SK-N-SH treated with all-trans-retinoic acid at 6 μM for 48 hours (cell line): ENCODE data around the gene CPNE5.

Experiments used
- ATAC-seq: fragments of 200-7000 bp; cut with Tn5 transposase; 3 replicates; pipeline ENCODE4 v1.9.1; 2020; ENCODE audit warnings: mild to moderate bottlenecking, moderate library complexity
- ARNTL ChIP-seq: fragments of 450-650 bp; formaldehyde crosslinking; IDR thresholded peaks from 2 replicates; pipeline ENCODE4 v1.5.0; 2020; ENCODE audit warnings: low read depth, mild to moderate bottlenecking, moderate library complexity, borderline replicate concordance
- BACH2 ChIP-seq: fragments of 250-450 bp; sonication (Bioruptor Pico); IDR thresholded peaks from 2 replicates; pipeline ENCODE4 v1.9.0; 2021; ENCODE audit warnings: mild to moderate bottlenecking, borderline replicate concordance
- CSDC2 ChIP-seq: fragments of 250-450 bp; sonication (Bioruptor Pico); IDR thresholded peaks from 2 replicates; pipeline ENCODE4 v1.5.0; 2020; ENCODE audit warnings: mild to moderate bottlenecking, moderate library complexity
- ESRRG ChIP-seq: fragments of 250-450 bp; sonication (Bioruptor Pico); IDR thresholded peaks from 2 replicates; pipeline ENCODE4 v1.6.1; 2021; ENCODE audit warnings: mild to moderate bottlenecking
- GLIS3 ChIP-seq: fragments of 250-450 bp; sonication (Bioruptor Pico); IDR thresholded peaks from 2 replicates; pipeline ENCODE4 v1.5.0; 2020; ENCODE audit warnings: mild to moderate bottlenecking, moderate library complexity
- ISL1 ChIP-seq: fragments of 250-450 bp; sonication (Bioruptor Pico); IDR thresholded peaks from 2 replicates; pipeline ENCODE4 v2.1.2; 2022; ENCODE audit warnings: mild to moderate bottlenecking, moderate library complexity
- OSR1 ChIP-seq: fragments of 250-450 bp; sonication (Bioruptor Pico); IDR thresholded peaks from 2 replicates; pipeline ENCODE4 v1.8.0; 2022; ENCODE audit warnings: moderate library complexity, mild to moderate bottlenecking, inconsistent platforms
- POU6F1 ChIP-seq: fragments of 250-450 bp; sonication (Bioruptor Pico); IDR thresholded peaks from 2 replicates; pipeline ENCODE4 v1.8.0; 2021; ENCODE audit warnings: low read depth, mild to moderate bottlenecking, moderate library complexity, borderline replicate concordance
- PPARA ChIP-seq: fragments of 250-450 bp; sonication (Bioruptor Pico); IDR thresholded peaks from 2 replicates; pipeline ENCODE4 v1.5.0; 2020; ENCODE audit warnings: mild to moderate bottlenecking, borderline replicate concordance
- RARB ChIP-seq: fragments of 250-450 bp; sonication (Bioruptor Pico); IDR thresholded peaks from 2 replicates; pipeline ENCODE4 v1.8.0; 2021; ENCODE audit warnings: mild to moderate bottlenecking, moderate library complexity
- TCF4 ChIP-seq: fragments of 250-450 bp; sonication (Bioruptor Pico); IDR thresholded peaks from 2 replicates; pipeline ENCODE4 v1.8.0; 2021; ENCODE audit warnings: mild to moderate bottlenecking, moderate library complexity, borderline replicate concordance
- TOX ChIP-seq: fragments of 250-450 bp; sonication (Bioruptor Pico); IDR thresholded peaks from 2 replicates; pipeline ENCODE4 v1.8.0; 2021; ENCODE audit warnings: mild to moderate bottlenecking, moderate library complexity, borderline replicate concordance
- TSHZ2 ChIP-seq: fragments of 250-450 bp; sonication (Bioruptor Pico); IDR thresholded peaks from 2 replicates; pipeline ENCODE4 v1.5.0; 2020; ENCODE audit warnings: mild to moderate bottlenecking, moderate library complexity
- ZC3H10 ChIP-seq: fragments of 250-450 bp; sonication (Bioruptor Pico); IDR thresholded peaks from 2 replicates; pipeline ENCODE4 v1.5.1; 2021; ENCODE audit warnings: mild to moderate bottlenecking, moderate library complexity
- ZFP3 ChIP-seq: fragments of 250-450 bp; sonication (Bioruptor Pico); IDR thresholded peaks from 2 replicates; pipeline ENCODE4 v1.5.0; 2020; ENCODE audit warnings: mild to moderate bottlenecking, moderate library complexity
- ZFP30 ChIP-seq: fragments of 450-650 bp; formaldehyde crosslinking; IDR thresholded peaks from 2 replicates; pipeline ENCODE4 v1.5.0; 2022; ENCODE audit warnings: mild to moderate bottlenecking, moderate library complexity
- ZNF565 ChIP-seq: fragments of 450-650 bp; formaldehyde crosslinking; conservative IDR thresholded peaks from 2 replicates; pipeline ENCODE4 v1.5.0; 2020; ENCODE audit warnings: low read depth, mild to moderate bottlenecking, moderate library complexity
- ZNF70 ChIP-seq: fragments of 450-650 bp; formaldehyde crosslinking; IDR thresholded peaks from 2 replicates; pipeline ENCODE4 v1.5.0; 2020; ENCODE audit warnings: mild to moderate bottlenecking, moderate library complexity
- ZNF8 ChIP-seq: fragments of 450-650 bp; formaldehyde crosslinking; IDR thresholded peaks from 2 replicates; pipeline ENCODE4 v1.5.0; 2020; ENCODE audit warnings: mild to moderate bottlenecking, moderate library complexity
- TF ChIP-seq, protein P1 (sequence below): fragments of 250-450 bp; sonication (Bioruptor Pico); IDR thresholded peaks from 2 replicates; pipeline ENCODE4 v1.8.0; 2020; ENCODE audit warnings: mild to moderate bottlenecking, moderate library complexity, borderline replicate concordance
- TF ChIP-seq, protein P2 (sequence below): fragments of 250-450 bp; sonication (Bioruptor Pico); IDR thresholded peaks from 2 replicates; pipeline ENCODE4 v1.5.1; 2020; ENCODE audit warnings: low read depth, mild to moderate bottlenecking, moderate library complexity
- TF ChIP-seq, protein P3 (sequence below): fragments of 250-450 bp; sonication (Bioruptor Pico); IDR thresholded peaks from 2 replicates; pipeline ENCODE4 v1.5.1; 2021; ENCODE audit warnings: mild to moderate bottlenecking, moderate library complexity

The CPNE5 gene

DNA sequence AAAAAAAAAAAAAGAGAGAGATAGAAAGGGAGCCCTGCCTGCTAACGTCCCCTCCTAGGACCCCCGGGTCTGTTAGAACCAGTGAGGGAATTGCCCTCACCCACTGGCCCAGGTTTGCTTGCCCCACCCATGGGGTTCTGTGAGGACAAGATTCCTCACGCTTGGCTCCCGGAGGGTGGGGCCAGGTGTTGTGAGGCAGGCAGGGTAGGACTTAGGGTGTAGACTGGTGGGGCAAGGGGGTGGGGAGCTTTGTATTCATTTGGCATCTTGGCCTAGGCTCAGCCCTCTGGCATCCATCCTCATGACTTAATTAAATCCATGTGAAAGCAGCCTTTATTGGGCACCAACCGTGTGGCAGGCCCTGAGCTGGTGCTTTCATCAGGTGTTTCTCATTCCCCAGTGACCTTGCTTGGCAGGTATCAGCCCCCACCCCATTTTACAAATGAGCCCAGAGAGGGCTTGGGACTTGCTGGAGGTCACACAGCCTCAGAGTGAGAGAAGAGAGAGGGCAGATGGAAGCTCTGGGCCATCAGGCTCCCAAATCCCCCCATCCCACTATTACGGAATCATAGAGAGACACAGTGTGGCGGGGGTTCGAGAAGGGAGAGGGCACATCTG lies 122.7 kb downstream of the CPNE5 start (continued):
- TF ChIP-seq, protein P1, sequence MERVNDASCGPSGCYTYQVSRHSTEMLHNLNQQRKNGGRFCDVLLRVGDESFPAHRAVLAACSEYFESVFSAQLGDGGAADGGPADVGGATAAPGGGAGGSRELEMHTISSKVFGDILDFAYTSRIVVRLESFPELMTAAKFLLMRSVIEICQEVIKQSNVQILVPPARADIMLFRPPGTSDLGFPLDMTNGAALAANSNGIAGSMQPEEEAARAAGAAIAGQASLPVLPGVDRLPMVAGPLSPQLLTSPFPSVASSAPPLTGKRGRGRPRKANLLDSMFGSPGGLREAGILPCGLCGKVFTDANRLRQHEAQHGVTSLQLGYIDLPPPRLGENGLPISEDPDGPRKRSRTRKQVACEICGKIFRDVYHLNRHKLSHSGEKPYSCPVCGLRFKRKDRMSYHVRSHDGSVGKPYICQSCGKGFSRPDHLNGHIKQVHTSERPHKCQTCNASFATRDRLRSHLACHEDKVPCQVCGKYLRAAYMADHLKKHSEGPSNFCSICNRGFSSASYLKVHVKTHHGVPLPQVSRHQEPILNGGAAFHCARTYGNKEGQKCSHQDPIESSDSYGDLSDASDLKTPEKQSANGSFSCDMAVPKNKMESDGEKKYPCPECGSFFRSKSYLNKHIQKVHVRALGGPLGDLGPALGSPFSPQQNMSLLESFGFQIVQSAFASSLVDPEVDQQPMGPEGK: no peak

DNA sequence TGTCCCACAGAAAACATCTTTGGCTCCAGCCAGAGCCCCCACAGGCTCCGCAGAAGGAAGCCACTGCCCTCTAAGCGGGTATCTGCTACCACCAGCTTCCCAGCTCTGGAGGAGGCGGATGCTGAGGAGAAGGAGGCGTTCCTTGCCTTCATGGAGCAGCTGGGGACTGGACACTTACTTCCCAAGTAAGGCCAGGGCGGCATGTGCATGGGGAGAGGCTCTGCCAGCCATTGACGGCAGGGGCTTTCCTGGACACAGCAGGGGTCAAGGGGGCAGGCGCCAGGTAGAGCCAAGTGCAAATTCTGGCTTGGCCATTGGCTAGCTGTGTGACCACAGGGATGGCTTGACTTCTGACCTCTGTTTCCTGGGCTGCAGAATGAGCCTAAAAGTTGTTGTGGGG lies 123.8 kb downstream of the CPNE5 start:
- TF ChIP-seq POU6F1 (CRISPR knock-in tag) (no peak), RARB (no peak), ZFP30 (CRISPR knock-in tag) (no peak), ZNF70 (CRISPR knock-in tag) (no peak), BACH2 (CRISPR knock-in tag) (no peak), GLIS3 (CRISPR knock-in tag) (no peak), ZC3H10 (CRISPR knock-in tag) (no peak), CSDC2 (CRISPR knock-in tag) (no peak), ZNF565 (CRISPR knock-in tag) (no peak), OSR1 (no peak), PPARA (no peak), ZNF8 (no peak), TCF4 (no peak), ISL1 (CRISPR knock-in tag) (no peak), ARNTL (no peak), TSHZ2 (no peak), ZFP3 (CRISPR knock-in tag) (no peak)
- TF ChIP-seq, protein P2, sequence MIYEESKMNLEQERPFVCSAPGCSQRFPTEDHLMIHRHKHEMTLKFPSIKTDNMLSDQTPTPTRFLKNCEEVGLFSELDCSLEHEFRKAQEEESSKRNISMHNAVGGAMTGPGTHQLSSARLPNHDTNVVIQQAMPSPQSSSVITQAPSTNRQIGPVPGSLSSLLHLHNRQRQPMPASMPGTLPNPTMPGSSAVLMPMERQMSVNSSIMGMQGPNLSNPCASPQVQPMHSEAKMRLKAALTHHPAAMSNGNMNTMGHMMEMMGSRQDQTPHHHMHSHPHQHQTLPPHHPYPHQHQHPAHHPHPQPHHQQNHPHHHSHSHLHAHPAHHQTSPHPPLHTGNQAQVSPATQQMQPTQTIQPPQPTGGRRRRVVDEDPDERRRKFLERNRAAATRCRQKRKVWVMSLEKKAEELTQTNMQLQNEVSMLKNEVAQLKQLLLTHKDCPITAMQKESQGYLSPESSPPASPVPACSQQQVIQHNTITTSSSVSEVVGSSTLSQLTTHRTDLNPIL (CRISPR knock-in tag): no peak
- TF ChIP-seq, protein P1: no peak
- TF ChIP-seq, protein P3, sequence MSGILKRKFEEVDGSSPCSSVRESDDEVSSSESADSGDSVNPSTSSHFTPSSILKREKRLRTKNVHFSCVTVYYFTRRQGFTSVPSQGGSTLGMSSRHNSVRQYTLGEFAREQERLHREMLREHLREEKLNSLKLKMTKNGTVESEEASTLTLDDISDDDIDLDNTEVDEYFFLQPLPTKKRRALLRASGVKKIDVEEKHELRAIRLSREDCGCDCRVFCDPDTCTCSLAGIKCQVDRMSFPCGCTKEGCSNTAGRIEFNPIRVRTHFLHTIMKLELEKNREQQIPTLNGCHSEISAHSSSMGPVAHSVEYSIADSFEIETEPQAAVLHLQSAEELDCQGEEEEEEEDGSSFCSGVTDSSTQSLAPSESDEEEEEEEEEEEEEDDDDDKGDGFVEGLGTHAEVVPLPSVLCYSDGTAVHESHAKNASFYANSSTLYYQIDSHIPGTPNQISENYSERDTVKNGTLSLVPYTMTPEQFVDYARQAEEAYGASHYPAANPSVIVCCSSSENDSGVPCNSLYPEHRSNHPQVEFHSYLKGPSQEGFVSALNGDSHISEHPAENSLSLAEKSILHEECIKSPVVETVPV (CRISPR knock-in tag): no peak
- TF ChIP-seq, all 23 proteins: peak for 0
- no peak for ATAC-seq

- ATAC-seq: no peak
- TF ChIP-seq ZNF70 (CRISPR knock-in tag): no peak
- TF ChIP-seq TOX (CRISPR knock-in tag): no peak
- TF ChIP-seq, protein P2 (CRISPR knock-in tag): no peak
- no peak for TF ChIP-seq ESRRG
- no peak for TF ChIP-seq OSR1
- TF ChIP-seq POU6F1 (CRISPR knock-in tag): no peak
- TF ChIP-seq ZNF8: no peak
- no peak for TF ChIP-seq GLIS3 (CRISPR knock-in tag)
- TF ChIP-seq ZNF565 (CRISPR knock-in tag): no peak
- TF ChIP-seq ZC3H10 (CRISPR knock-in tag): no peak
- TF ChIP-seq, protein P3 (CRISPR knock-in tag): no peak
- TF ChIP-seq BACH2 (CRISPR knock-in tag): no peak
- no peak for TF ChIP-seq TCF4
- TF ChIP-seq CSDC2 (CRISPR knock-in tag): no peak
Observed at GRCh38 chr6:36714511-36714910, 124.7 kb downstream of the CPNE5 start.
